GM12878 (cell line): ENCODE measurements around the gene TMEM170B.

ENCODE experiments used
- BACH1 ChIP-seq: fragments of 450-650 bp; IDR thresholded peaks from 2 replicates; pipeline ENCODE4 v1.6.1; 2017; ENCODE audit warnings: mild to moderate bottlenecking, borderline replicate concordance
- CBX5 ChIP-seq: sonication (generic); IDR thresholded peaks from 2 replicates; pipeline ENCODE4 v1.6.1; 2016; ENCODE audit warnings: low read depth, moderate library complexity, mild to moderate bottlenecking, inconsistent platforms
- EZH2 ChIP-seq: IDR thresholded peaks from 2 replicates; pipeline ENCODE4 v1.6.1; 2012; ENCODE audit warnings: low read depth, mild to moderate bottlenecking, control low read depth, inconsistent platforms, low read length, borderline replicate concordance; ENCODE audit not compliant: control insufficient read depth
- POLR2A ChIP-seq: IDR thresholded peaks from 2 replicates; pipeline ENCODE4 v1.6.1; 2011; ENCODE audit warnings: low read depth, mild to moderate bottlenecking, low read length
- TAF1 ChIP-seq: IDR thresholded peaks from 2 replicates; pipeline ENCODE4 v1.6.1; 2011; ENCODE audit warnings: mild to moderate bottlenecking, low read depth, low read length, borderline replicate concordance
- TF ChIP-seq, protein P1 (sequence below), 3 experiments: IDR thresholded peaks in 2 of 3; conservative IDR thresholded peaks in 1 of 3; 2 replicates each; pipeline ENCODE4 v1.5.1; 2011; ENCODE audit warnings: low read depth in 3 of 3, low read length in 3 of 3, mild to moderate bottlenecking in 3 of 3, control low read depth in 2 of 3, moderate library complexity in 2 of 3, inconsistent platforms in 1 of 3, mixed read lengths in 1 of 3; ENCODE audit not compliant: control insufficient read depth in 2 of 3, insufficient read depth in 1 of 3; ENCODE audit errors: extremely low read depth in 1 of 3

DNA sequence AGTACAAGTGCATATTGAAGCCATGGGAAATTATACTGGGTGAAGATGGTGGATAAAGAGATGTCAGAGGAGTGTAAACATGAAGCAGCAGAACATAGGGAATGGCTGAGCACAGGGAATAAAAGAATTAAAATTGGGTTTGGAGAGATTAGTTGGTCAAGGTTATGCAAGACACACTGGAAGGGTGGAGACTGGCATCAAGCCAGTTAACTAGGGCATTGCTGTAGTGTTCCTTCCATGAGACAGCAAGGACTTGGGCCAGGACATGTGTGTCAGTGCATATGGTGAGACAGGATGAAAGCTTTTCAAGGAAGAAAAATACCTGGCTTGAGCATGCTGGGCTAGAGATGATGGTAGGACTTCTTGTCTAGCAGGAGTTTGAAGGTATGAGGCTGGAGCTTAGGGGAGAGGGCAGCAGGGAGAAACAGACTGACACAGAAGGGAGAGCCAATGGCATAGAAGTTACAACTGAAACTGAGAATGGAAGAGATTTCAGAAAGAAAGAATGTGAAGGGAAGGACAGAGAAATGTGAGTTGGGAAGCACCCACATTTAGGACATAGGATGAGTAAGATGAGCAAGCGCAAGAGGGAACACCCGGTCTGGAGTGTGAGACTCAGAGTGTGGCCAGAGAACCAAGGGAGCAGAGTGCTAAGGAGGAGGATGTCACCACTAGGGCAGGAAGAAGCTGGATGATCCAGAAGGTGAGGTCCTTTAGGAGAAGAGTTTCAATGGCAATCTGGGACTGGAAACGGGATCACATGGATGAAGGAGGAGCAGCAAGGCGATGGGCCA is 14.5 kb upstream of the TMEM170B start:
- TF ChIP-seq, protein P1, sequence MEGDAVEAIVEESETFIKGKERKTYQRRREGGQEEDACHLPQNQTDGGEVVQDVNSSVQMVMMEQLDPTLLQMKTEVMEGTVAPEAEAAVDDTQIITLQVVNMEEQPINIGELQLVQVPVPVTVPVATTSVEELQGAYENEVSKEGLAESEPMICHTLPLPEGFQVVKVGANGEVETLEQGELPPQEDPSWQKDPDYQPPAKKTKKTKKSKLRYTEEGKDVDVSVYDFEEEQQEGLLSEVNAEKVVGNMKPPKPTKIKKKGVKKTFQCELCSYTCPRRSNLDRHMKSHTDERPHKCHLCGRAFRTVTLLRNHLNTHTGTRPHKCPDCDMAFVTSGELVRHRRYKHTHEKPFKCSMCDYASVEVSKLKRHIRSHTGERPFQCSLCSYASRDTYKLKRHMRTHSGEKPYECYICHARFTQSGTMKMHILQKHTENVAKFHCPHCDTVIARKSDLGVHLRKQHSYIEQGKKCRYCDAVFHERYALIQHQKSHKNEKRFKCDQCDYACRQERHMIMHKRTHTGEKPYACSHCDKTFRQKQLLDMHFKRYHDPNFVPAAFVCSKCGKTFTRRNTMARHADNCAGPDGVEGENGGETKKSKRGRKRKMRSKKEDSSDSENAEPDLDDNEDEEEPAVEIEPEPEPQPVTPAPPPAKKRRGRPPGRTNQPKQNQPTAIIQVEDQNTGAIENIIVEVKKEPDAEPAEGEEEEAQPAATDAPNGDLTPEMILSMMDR (IDR thresholded peaks at IDR 0.05 in 2 of 3, conservative IDR thresholded peaks at IDR 0.05 in 1 of 3; ENCODE audit: control insufficient read depth in 2 of 3, extremely low read depth in 1 of 3, insufficient read depth in 1 of 3, low read depth in 3 of 3, low read length in 3 of 3) = no peak
- TF ChIP-seq BACH1 (no peak), EZH2 (no peak), CBX5 (no peak), POLR2A (no peak), TAF1 (no peak)
